ENCODE results near the gene GSS. TPM values are rescaled to one million over a fixed set of nuclear protein-coding genes. Genes with fewer than 3 reads are reported as not detected.

Gene GSS
- total RNA-seq, 4 donors from 2014 or later, result 125 to 364 (median 129) TPM

GRCh38 chr20:34925981-34926380, 29.6 kb downstream of the GSS start:
- intact Hi-C loops (cut with DNase I; ENCODE audit: low total_unique reads), result no loop called here
- WGBS, 2 donors (ENCODE audit: low coverage in 1 of 2), result 75% methylated on average over 1 of the region's 1 CpG; no CpG with 5 or more reads in 1 of the 2 donors
- Histone ChIP-seq H3K27me3 (no peaks in the 10 kb centered on the region), H3K4me3 (no peak overlapping the region), H3K36me3 (peaks cover 0 to 46% (median 18%) of the 10 kb centered on the region in 4 donors), H3K4me1 (no peaks in the 10 kb centered on the region), H3K27ac (no peak overlapping the region), H3K9me3 (no peaks in the 10 kb centered on the region)
- no peak for DNase-seq
- TF ChIP-seq EP300 (IDR thresholded peaks at IDR 0.05; ENCODE audit: low read depth), result no peak
- in situ Hi-C loops (cut with MboI; ENCODE audit: low pct_ligation_motif_present in 1 of 4, low pct_unique_long_range_greater_than_20kb in 1 of 4, low sequenced_read_pairs in 3 of 4), result no loop called here

DNA sequence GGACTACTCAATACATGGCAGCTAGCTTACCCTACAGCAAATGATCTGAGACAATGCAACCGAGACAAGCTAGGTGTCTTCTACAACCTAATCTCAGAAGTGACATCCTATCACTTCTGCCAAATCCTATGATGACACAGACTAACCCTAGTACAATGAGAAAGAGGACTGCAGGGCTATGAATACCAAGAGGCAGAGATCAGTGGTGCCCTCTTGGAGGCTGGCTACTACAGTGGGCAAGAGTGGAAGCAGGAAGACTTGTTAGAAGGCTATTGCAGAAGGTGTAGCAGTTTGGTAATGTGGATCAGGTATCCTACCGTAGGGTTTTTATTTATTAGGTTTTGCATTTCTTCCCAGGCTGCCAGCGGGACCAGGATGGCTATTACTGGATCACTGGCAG, 30.3 kb downstream of the GSS start:
- in situ Hi-C loops (cut with MboI; ENCODE audit: low pct_ligation_motif_present in 1 of 4, low pct_unique_long_range_greater_than_20kb in 1 of 4, low sequenced_read_pairs in 3 of 4), result no loop called here
- TF ChIP-seq CTCF (IDR thresholded peaks at IDR 0.05), result no peak

GRCh38 chr20:34923414-34923813, 32.2 kb downstream of the GSS start:
- Histone ChIP-seq H3K4me3 (no peak overlapping the region), H3K27ac (no peak overlapping the region), H3K27me3 (no peaks in the 10 kb centered on the region), H3K4me1 (no peaks in the 10 kb centered on the region), H3K36me3 (peaks cover 0 to 47% (median 18%) of the 10 kb centered on the region in 4 donors), H3K9me3 (no peaks in the 10 kb centered on the region)
- in situ Hi-C loops (cut with MboI; ENCODE audit: low pct_ligation_motif_present in 1 of 4, low pct_unique_long_range_greater_than_20kb in 1 of 4, low sequenced_read_pairs in 3 of 4), result no loop called here
- TF ChIP-seq POLR2A (IDR thresholded peaks at IDR 0.05), result no peak
- TF ChIP-seq EP300 (IDR thresholded peaks at IDR 0.05; ENCODE audit: low read depth), result no peak
- TF ChIP-seq POLR2AphosphoS5 (IDR thresholded peaks at IDR 0.05), result no peak
- TF ChIP-seq CTCF (IDR thresholded peaks at IDR 0.05), result no peak
- no peak for DNase-seq
- 86% methylated on average over 2 of the region's 2 CpGs; no CpG with 5 or more reads in 1 of the 2 donors for WGBS, 2 donors (ENCODE audit: low coverage in 1 of 2)
- intact Hi-C loops (cut with DNase I; ENCODE audit: low total_unique reads), result no loop called here

More for the DNA sequence above, 30.3 kb downstream of the GSS start:
- Histone ChIP-seq H3K36me3 (peaks cover 0 to 47% (median 21%) of the 10 kb centered on the region in 4 donors), H3K27me3 (no peaks in the 10 kb centered on the region), H3K4me1 (no peaks in the 10 kb centered on the region), H3K9me3 (no peaks in the 10 kb centered on the region), H3K4me3 (no peak overlapping the region), H3K27ac (no peak overlapping the region)
- intact Hi-C loops (cut with DNase I; ENCODE audit: low total_unique reads), result no loop called here
- no peak for DNase-seq
- 90 to 94% methylated on average over 2 to 3 of the region's 3 CpGs for WGBS, 2 donors (ENCODE audit: low coverage in 1 of 2)

DNA sequence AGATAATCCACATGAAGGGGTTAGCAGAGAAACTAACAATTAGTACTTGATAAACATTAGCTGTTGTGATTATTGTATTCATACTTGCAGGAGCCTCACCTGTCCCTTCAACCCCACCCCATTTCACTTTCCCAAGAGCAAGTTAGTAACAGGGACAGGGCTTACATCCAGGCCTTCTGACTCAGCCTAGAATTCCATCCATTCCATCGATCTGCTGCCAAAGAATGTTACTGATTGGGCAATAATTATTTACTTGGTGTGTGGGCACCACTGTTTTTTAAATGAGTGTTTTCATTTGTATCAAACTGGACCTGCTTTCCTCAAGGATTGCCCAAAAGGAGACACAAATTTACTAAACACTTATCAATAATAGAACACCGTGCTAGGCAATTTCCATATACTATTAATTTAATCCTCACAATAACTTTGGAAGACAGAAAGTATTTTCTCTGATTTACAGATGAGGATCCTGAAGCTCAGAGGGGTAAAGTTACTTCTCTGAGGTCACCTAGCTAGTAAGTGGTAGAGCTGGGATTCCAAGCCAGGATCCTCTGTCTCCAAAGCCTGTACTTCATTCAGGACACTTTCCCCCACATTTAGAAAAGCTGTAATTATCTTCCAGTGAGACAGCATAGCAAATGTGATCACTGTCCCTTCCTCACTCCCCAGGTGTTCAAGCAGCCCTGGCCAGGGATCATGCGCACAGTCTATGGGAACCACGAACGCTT, 32.8 kb downstream of the GSS start:
- 83 to 87% methylated on average over 1 to 5 of the region's 5 CpGs for WGBS, 2 donors (ENCODE audit: low coverage in 1 of 2)
- Histone ChIP-seq H3K27me3 (no peaks in the 10 kb centered on the region), H3K4me3 (no peak overlapping the region), H3K4me1 (peaks cover 0 to 6% (median 2%) of the 10 kb centered on the region in 4 donors), H3K9me3 (no peaks in the 10 kb centered on the region), H3K36me3 (peaks cover 0 to 43% (median 18%) of the 10 kb centered on the region in 4 donors), H3K27ac (no peak overlapping the region)
- intact Hi-C loops (cut with DNase I; ENCODE audit: low total_unique reads), result no loop called here
- in situ Hi-C loops (cut with MboI; ENCODE audit: low pct_ligation_motif_present in 1 of 4, low pct_unique_long_range_greater_than_20kb in 1 of 4, low sequenced_read_pairs in 3 of 4), result no loop called here
- DNase-seq, result no peak
- TF ChIP-seq POLR2AphosphoS5 (IDR thresholded peaks at IDR 0.05) (peak in 1 of 3 donors; percentile 16), POLR2A (IDR thresholded peaks at IDR 0.05) (no peak)

- WGBS, 2 donors (ENCODE audit: low coverage in 1 of 2), result 73 to 83% methylated on average over 1 to 3 of the region's 3 CpGs
- in situ Hi-C loops (cut with MboI; ENCODE audit: low pct_ligation_motif_present in 1 of 4, low pct_unique_long_range_greater_than_20kb in 1 of 4, low sequenced_read_pairs in 3 of 4) (no loop called here), intact Hi-C loops (cut with DNase I; ENCODE audit: low total_unique reads) (no loop called here)
- H3K9me3 ChIP-seq, result no peaks in the 10 kb centered on the region
- peaks cover 0 to 30% (median 15%) of the 10 kb centered on the region in 4 donors for H3K36me3 ChIP-seq
- DNase-seq, result no peak
- no peak overlapping the region for H3K27ac ChIP-seq
- TF ChIP-seq CTCF (IDR thresholded peaks at IDR 0.05) (no peak), EP300 (IDR thresholded peaks at IDR 0.05; ENCODE audit: low read depth) (no peak), POLR2A (IDR thresholded peaks at IDR 0.05) (no peak), POLR2AphosphoS5 (IDR thresholded peaks at IDR 0.05) (no peak)
- H3K27me3 ChIP-seq, result no peaks in the 10 kb centered on the region
- no peak overlapping the region for H3K4me3 ChIP-seq
- peaks cover 0 to 17% (median 7%) of the 10 kb centered on the region in 4 donors for H3K4me1 ChIP-seq
Observed at GRCh38 chr20:34921436-34921835, 34.2 kb downstream of the GSS start.

Data from transverse colon (tissue), 4 donors.